ENCODE measurements around the gene HES3.

DNA sequence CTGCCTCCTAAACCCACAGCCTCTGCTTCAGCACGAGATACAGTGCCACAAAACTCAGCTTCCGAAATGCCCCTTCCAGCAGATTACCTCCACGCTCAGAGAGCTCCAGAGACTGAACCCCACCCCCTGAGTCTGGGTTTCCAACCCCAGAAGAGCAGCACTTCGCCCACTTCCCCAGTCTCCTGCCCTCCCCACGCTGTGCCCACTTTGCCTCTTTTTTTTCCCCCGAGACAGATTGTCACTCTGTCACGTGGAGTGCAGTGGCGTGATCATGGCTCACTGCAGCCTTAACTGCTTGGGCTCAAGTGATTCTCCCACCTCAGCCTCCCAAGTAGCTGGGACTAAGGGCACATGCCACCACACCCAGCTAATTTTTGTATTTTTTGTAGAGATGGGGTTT is 18.3 kb upstream of the HES3 start:
- TF ChIP-seq, protein P1, sequence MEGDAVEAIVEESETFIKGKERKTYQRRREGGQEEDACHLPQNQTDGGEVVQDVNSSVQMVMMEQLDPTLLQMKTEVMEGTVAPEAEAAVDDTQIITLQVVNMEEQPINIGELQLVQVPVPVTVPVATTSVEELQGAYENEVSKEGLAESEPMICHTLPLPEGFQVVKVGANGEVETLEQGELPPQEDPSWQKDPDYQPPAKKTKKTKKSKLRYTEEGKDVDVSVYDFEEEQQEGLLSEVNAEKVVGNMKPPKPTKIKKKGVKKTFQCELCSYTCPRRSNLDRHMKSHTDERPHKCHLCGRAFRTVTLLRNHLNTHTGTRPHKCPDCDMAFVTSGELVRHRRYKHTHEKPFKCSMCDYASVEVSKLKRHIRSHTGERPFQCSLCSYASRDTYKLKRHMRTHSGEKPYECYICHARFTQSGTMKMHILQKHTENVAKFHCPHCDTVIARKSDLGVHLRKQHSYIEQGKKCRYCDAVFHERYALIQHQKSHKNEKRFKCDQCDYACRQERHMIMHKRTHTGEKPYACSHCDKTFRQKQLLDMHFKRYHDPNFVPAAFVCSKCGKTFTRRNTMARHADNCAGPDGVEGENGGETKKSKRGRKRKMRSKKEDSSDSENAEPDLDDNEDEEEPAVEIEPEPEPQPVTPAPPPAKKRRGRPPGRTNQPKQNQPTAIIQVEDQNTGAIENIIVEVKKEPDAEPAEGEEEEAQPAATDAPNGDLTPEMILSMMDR (IDR thresholded peaks at IDR 0.05): no peak
- no peak for TF ChIP-seq POLR2A (IDR thresholded peaks at IDR 0.05)
